Lung (tissue), 12 donors: ENCODE data around the gene SNX33. TPM values are rescaled to one million over a fixed set of nuclear protein-coding genes. Genes with fewer than 3 reads are reported as not detected.

Source experiments
- ATAC-seq: fragments of 200-7000 bp; cut with Tn5 transposase; one replicate; pipeline ENCODE4 v1.9.1; 2020; ENCODE audit warnings: moderate number of reproducible peaks; ENCODE audit not compliant: insufficient read depth, low FRiP score
- DNase-seq, 3 donors: peaks; one replicate each; pipeline ENCODE4 v3.0.0-alpha.2; 2013 to 2017
- H3K27ac ChIP-seq, 2 donors: one replicate each; pipeline ENCODE4 v1.5.1; 2013; ENCODE audit warnings: mild to moderate bottlenecking in 2 of 2, moderate library complexity in 2 of 2, control low read depth in 1 of 2, inconsistent platforms in 1 of 2, low read depth in 1 of 2, low read length in 1 of 2
- H3K27me3 ChIP-seq, 3 donors: one replicate each; pipeline ENCODE4 v1.5.1; 2013; ENCODE audit warnings: low read length in 2 of 3; ENCODE audit not compliant: control insufficient read depth in 3 of 3, insufficient read depth in 3 of 3
- H3K36me3 ChIP-seq, 4 donors: one replicate each; pipeline ENCODE4 v1.5.1; 2013; ENCODE audit warnings: low read length in 4 of 4, mild to moderate bottlenecking in 1 of 4, moderate library complexity in 1 of 4; ENCODE audit not compliant: control insufficient read depth in 4 of 4, insufficient read depth in 4 of 4
- H3K4me1 ChIP-seq, 5 donors: one replicate each; pipeline ENCODE4 v1.5.1; 2013; ENCODE audit warnings: low read length in 5 of 5, mild to moderate bottlenecking in 2 of 5, moderate library complexity in 1 of 5; ENCODE audit not compliant: control insufficient read depth in 5 of 5, insufficient read depth in 5 of 5
- H3K4me3 ChIP-seq: one replicate; pipeline ENCODE4 v1.5.1; 2013; ENCODE audit warnings: mild to moderate bottlenecking, control low read depth, moderate library complexity
- H3K9ac ChIP-seq, 2 donors: one replicate each; pipeline ENCODE4 v1.5.1; 2013; ENCODE audit warnings: low read length in 2 of 2, control low read depth in 1 of 2; ENCODE audit not compliant: insufficient read depth in 1 of 2
- H3K9me3 ChIP-seq, 4 donors: one replicate each; pipeline ENCODE4 v1.5.1; 2013; ENCODE audit warnings: low read length in 3 of 4, mild to moderate bottlenecking in 1 of 4, moderate library complexity in 1 of 4; ENCODE audit not compliant: control insufficient read depth in 4 of 4, insufficient read depth in 3 of 4
- CTCF ChIP-seq: IDR thresholded peaks from 2 replicates; pipeline ENCODE4 v1.5.1; 2012; ENCODE audit warnings: mild to moderate bottlenecking; ENCODE audit errors: control extremely low read depth, extremely low read depth
- WGBS, 2 donors: extraction: QIAGEN DNeasy Blood & Tissue Kit; methylation state at CpG; one replicate each; pipeline ENCODE4 v1.1.7; 2013; 5-methylcytosine and 5-hydroxymethylcytosine counted together
- polyA plus RNA-seq, 2 donors: library from polyadenylated mRNA; stranded (reverse); fragments of 200-250 nt; gene quantifications; one replicate each; pipeline ENCODE4 v1.2.1, GENCODE V29; 2013
- total RNA-seq, 2 donors: library from RNA; depleted of rRNA in 1 of 2; stranded (reverse); fragments of >200 nt in 1 of 2; gene quantifications; one replicate each; pipeline ENCODE4 v1.2.1, GENCODE V29; 2014 to 2021
- donor health status: control.
- donor health status: control.
- donor health status: Bipolar disorder and iron deficiency.
- donor health status: healthy.
- donor health status: DM: yes; HTN: yes; CAD: no.

SNX33 gene
- total and polyA plus RNA-seq, 4 donors = 13.6 to 23.5 (median 18.0) TPM

- no peak overlapping the region for H3K4me3 ChIP-seq
- DNase-seq (no peak), ATAC-seq (no peak)
- no peak overlapping the region for H3K27ac ChIP-seq
- no peak overlapping the region for H3K9ac ChIP-seq
- H3K9me3 ChIP-seq = no peaks in the 10 kb centered on the region
- peaks cover 0 to 44% (median 27%) of the 10 kb centered on the region in 5 donors for H3K4me1 ChIP-seq
- WGBS, 2 donors = 66 to 87% methylated on average over 4 of the region's 4 CpGs
- peaks cover 0 to 32% (median 12%) of the 10 kb centered on the region in 4 donors for H3K36me3 ChIP-seq
- no peaks in the 10 kb centered on the region for H3K27me3 ChIP-seq
- TF ChIP-seq CTCF = no peak
These were observed 8.2 kb downstream of the SNX33 start for GRCh38 chr15:75655931-75656330.

GRCh38 chr15:75656331-75656730 is 8.6 kb downstream of the SNX33 start:
- Histone ChIP-seq H3K27ac (no peak overlapping the region), H3K4me1 (peaks cover 0 to 40% (median 23%) of the 10 kb centered on the region in 5 donors)
- no peak for ATAC-seq

DNA sequence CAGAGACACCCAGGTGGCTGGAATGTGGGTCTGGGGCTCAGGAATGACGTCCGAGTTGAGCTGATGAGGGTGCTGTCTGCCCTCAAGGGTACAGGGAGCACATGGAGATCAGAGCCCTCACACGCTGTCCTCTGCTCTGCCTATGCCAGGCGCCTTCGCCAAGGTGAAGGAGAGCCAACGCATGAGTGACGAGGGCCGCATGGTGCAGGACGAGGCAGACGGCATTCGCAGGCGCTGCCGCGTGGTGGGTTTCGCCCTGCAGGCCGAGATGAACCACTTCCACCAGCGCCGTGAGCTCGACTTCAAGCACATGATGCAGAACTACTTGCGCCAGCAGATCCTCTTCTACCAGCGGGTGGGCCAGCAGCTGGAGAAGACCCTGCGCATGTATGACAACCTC is 9.1 kb downstream of the SNX33 start:
- Histone ChIP-seq H3K4me3 (no peak overlapping the region), H3K36me3 (peaks cover 0 to 32% (median 12%) of the 10 kb centered on the region in 4 donors), H3K9ac (no peak overlapping the region), H3K27me3 (no peaks in the 10 kb centered on the region), H3K27ac (no peak overlapping the region), H3K9me3 (no peaks in the 10 kb centered on the region), H3K4me1 (peaks cover 0 to 39% (median 21%) of the 10 kb centered on the region in 5 donors)
- no peak for TF ChIP-seq CTCF
- WGBS, 2 donors = 95 to 98% methylated on average over 22 of the region's 22 CpGs
- ATAC-seq (no peak), DNase-seq (no peak)

More at GRCh38 chr15:75656331-75656730, 8.6 kb downstream of the SNX33 start:
- TF ChIP-seq CTCF = no peak
- Histone ChIP-seq H3K36me3 (peaks cover 0 to 32% (median 12%) of the 10 kb centered on the region in 4 donors), H3K4me3 (no peak overlapping the region), H3K27me3 (no peaks in the 10 kb centered on the region), H3K9me3 (no peaks in the 10 kb centered on the region), H3K9ac (no peak overlapping the region)
- no peak for DNase-seq
- 94 to 98% methylated on average over 5 of the region's 5 CpGs for WGBS, 2 donors
